ENCODE data around the gene MRPS34. TPM values are rescaled to one million over a fixed set of nuclear protein-coding genes. Genes with fewer than 3 reads are reported as not detected.

The MRPS34 gene
- total RNA-seq, 1 experiment from 2014 or later, result 324 TPM

GRCh38 chr16:1780677-1781072 is 7.7 kb upstream of the MRPS34 start:
- Histone ChIP-seq H3K4me3 (ENCODE audit: insufficient read depth, low read depth, low read length) (no peak overlapping the region), H3K36me3 (replicated peaks; ENCODE audit: control insufficient read depth, insufficient read depth, low read length) (peaks cover 2% of the 10 kb centered on the region), H3K27me3 (ENCODE audit: control insufficient read depth, insufficient read depth, low read length) (no peaks in the 10 kb centered on the region)
- no peak for DNase-seq

GRCh38 chr16:1779741-1780676 is 7.1 kb upstream of the MRPS34 start:
- no peak overlapping the region for H3K4me3 ChIP-seq (ENCODE audit: insufficient read depth, low read depth, low read length)
- no peaks in the 10 kb centered on the region for H3K27me3 ChIP-seq (ENCODE audit: control insufficient read depth, insufficient read depth, low read length)
- no peak for DNase-seq
- H3K36me3 ChIP-seq (replicated peaks; ENCODE audit: control insufficient read depth, insufficient read depth, low read length), result peaks cover 2% of the 10 kb centered on the region

- DNase-seq, result no peak
- Histone ChIP-seq H3K36me3 (replicated peaks; ENCODE audit: control insufficient read depth, insufficient read depth, low read length) (peaks cover 2% of the 10 kb centered on the region), H3K4me3 (ENCODE audit: insufficient read depth, low read depth, low read length) (no peak overlapping the region), H3K27me3 (ENCODE audit: control insufficient read depth, insufficient read depth, low read length) (no peaks in the 10 kb centered on the region)
Measured at GRCh38 chr16:1779234-1779701, 6.3 kb upstream of the MRPS34 start.

- no peak overlapping the region for H3K4me3 ChIP-seq (ENCODE audit: insufficient read depth, low read depth, low read length)
- no peak for DNase-seq
- peaks cover 2% of the 10 kb centered on the region for H3K36me3 ChIP-seq (replicated peaks; ENCODE audit: control insufficient read depth, insufficient read depth, low read length)
- H3K27me3 ChIP-seq (ENCODE audit: control insufficient read depth, insufficient read depth, low read length), result no peaks in the 10 kb centered on the region
Measured at GRCh38 chr16:1778200-1779179, 5.6 kb upstream of the MRPS34 start.

- no peak for DNase-seq
- Histone ChIP-seq H3K27me3 (ENCODE audit: control insufficient read depth, insufficient read depth, low read length) (no peaks in the 10 kb centered on the region), H3K36me3 (replicated peaks; ENCODE audit: control insufficient read depth, insufficient read depth, low read length) (peaks cover 2% of the 10 kb centered on the region), H3K4me3 (ENCODE audit: insufficient read depth, low read depth, low read length) (no peak overlapping the region)
Measured at GRCh38 chr16:1777375-1778199, 4.7 kb upstream of the MRPS34 start.

GRCh38 chr16:1776991-1777374 is 4.0 kb upstream of the MRPS34 start:
- no peak overlapping the region for H3K4me3 ChIP-seq (ENCODE audit: insufficient read depth, low read depth, low read length)
- peaks cover 2% of the 10 kb centered on the region for H3K36me3 ChIP-seq (replicated peaks; ENCODE audit: control insufficient read depth, insufficient read depth, low read length)
- no peaks in the 10 kb centered on the region for H3K27me3 ChIP-seq (ENCODE audit: control insufficient read depth, insufficient read depth, low read length)
- no peak for DNase-seq

- Histone ChIP-seq H3K27me3 (ENCODE audit: control insufficient read depth, insufficient read depth, low read length) (no peaks in the 10 kb centered on the region), H3K36me3 (replicated peaks; ENCODE audit: control insufficient read depth, insufficient read depth, low read length) (peaks cover 2% of the 10 kb centered on the region), H3K4me3 (ENCODE audit: insufficient read depth, low read depth, low read length) (no peak overlapping the region)
- no peak for DNase-seq
Measured at GRCh38 chr16:1776672-1776955, 3.7 kb upstream of the MRPS34 start.

GRCh38 chr16:1775846-1776671 is 3.1 kb upstream of the MRPS34 start:
- DNase-seq, result no peak
- H3K36me3 ChIP-seq (replicated peaks; ENCODE audit: control insufficient read depth, insufficient read depth, low read length), result peaks cover 2% of the 10 kb centered on the region
- no peaks in the 10 kb centered on the region for H3K27me3 ChIP-seq (ENCODE audit: control insufficient read depth, insufficient read depth, low read length)
- H3K4me3 ChIP-seq (ENCODE audit: insufficient read depth, low read depth, low read length), result no peak overlapping the region

GRCh38 chr16:1775006-1775845 is 2.3 kb upstream of the MRPS34 start:
- H3K36me3 ChIP-seq (replicated peaks; ENCODE audit: control insufficient read depth, insufficient read depth, low read length), result no peaks in the 10 kb centered on the region; the same call in none of the 2 replicates
- DNase-seq, result no peak
- H3K27me3 ChIP-seq (ENCODE audit: control insufficient read depth, insufficient read depth, low read length), result no peaks in the 10 kb centered on the region
- H3K4me3 ChIP-seq (ENCODE audit: insufficient read depth, low read depth, low read length), result no peak overlapping the region

GRCh38 chr16:1774448-1774780 is 1.5 kb upstream of the MRPS34 start:
- no peak overlapping the region for H3K4me3 ChIP-seq (ENCODE audit: insufficient read depth, low read depth, low read length)
- no peaks in the 10 kb centered on the region for H3K27me3 ChIP-seq (ENCODE audit: control insufficient read depth, insufficient read depth, low read length)
- DNase-seq, result no peak
- no peaks in the 10 kb centered on the region; the same call in none of the 2 replicates for H3K36me3 ChIP-seq (replicated peaks; ENCODE audit: control insufficient read depth, insufficient read depth, low read length)

- H3K4me3 ChIP-seq (ENCODE audit: insufficient read depth, low read depth, low read length), result peak overlapping the region; percentile 98
- no peak for DNase-seq
- H3K36me3 ChIP-seq (replicated peaks; ENCODE audit: control insufficient read depth, insufficient read depth, low read length), result no peaks in the 10 kb centered on the region; the same call in none of the 2 replicates
- no peaks in the 10 kb centered on the region for H3K27me3 ChIP-seq (ENCODE audit: control insufficient read depth, insufficient read depth, low read length)
Measured at GRCh38 chr16:1773703-1774447, 941 bp upstream of the MRPS34 start.

- peak; percentile 81 for DNase-seq
Measured at GRCh38 chr16:1772362-1772907, 499 bp downstream of the MRPS34 start, which contains the start of gene EME2. EME2 (plus strand) TSS chr16:1772810; CDS start chr16:1773228, 418 bp downstream.

More at GRCh38 chr16:1772362-1772907, 499 bp downstream of the MRPS34 start, which contains the start of gene EME2:
- Histone ChIP-seq H3K27me3 (ENCODE audit: control insufficient read depth, insufficient read depth, low read length) (no peaks in the 10 kb centered on the region), H3K36me3 (replicated peaks; ENCODE audit: control insufficient read depth, insufficient read depth, low read length) (no peaks in the 10 kb centered on the region; the same call in none of the 2 replicates), H3K4me3 (ENCODE audit: insufficient read depth, low read depth, low read length) (peak within 1 kb of the TSS; percentile 98)
